ENCODE measurements around the gene DENND4A. TPM values are rescaled to one million over a fixed set of nuclear protein-coding genes. Genes with fewer than 3 reads are reported as not detected.

The DENND4A gene
- total and polyA plus RNA-seq, 9 of the 15 experiments (the other 6 are each of a cell fraction or from before 2014, with no cell fraction given) = 6.8 to 32.3 (median 19.9) TPM

- TF ChIP-seq GTF2A2 (tag; IDR thresholded peaks at IDR 0.05) (no peak), HNRNPH1 (optimal IDR thresholded peaks at IDR 0.05; ENCODE audit: low read depth, low read length) (no peak), ZNF518B (CRISPR knock-in tag; IDR thresholded peaks at IDR 0.05) (no peak), SAFB (IDR thresholded peaks at IDR 0.05; ENCODE audit: borderline replicate concordance, low read depth, low read length) (no peak), EGR1 (conservative IDR thresholded peaks at IDR 0.05) (no peak; the same call in 1 of the 2 replicates), MTA1 (IDR thresholded peaks at IDR 0.05; ENCODE audit: borderline replicate concordance) (peak; percentile 91), PREB (CRISPR knock-in tag; IDR thresholded peaks at IDR 0.05) (no peak), RBM34 (IDR thresholded peaks at IDR 0.05; ENCODE audit: borderline replicate concordance, insufficient read depth, low read length) (no peak), CLOCK (CRISPR knock-in tag; IDR thresholded peaks at IDR 0.05; ENCODE audit: borderline replicate concordance) (no peak), TCF7L2 (IDR thresholded peaks at IDR 0.05; ENCODE audit: low read depth, low read length) (no peak), POLR2A (conservative IDR thresholded peaks at IDR 0.05) (peak; percentile 73), ESRRB (CRISPR knock-in tag; IDR thresholded peaks at IDR 0.05; ENCODE audit: borderline replicate concordance) (no peak), ZNF695 (CRISPR knock-in tag; IDR thresholded peaks at IDR 0.05) (no peak), NKRF (IDR thresholded peaks at IDR 0.05; ENCODE audit: borderline replicate concordance) (peak; percentile 66; the same call in 1 of the 2 replicates), ZSCAN32 (CRISPR knock-in tag; IDR thresholded peaks at IDR 0.05) (no peak), CBX5 (IDR thresholded peaks at IDR 0.05; ENCODE audit: borderline replicate concordance, low read depth) (no peak), CREBBP (IDR thresholded peaks at IDR 0.05; ENCODE audit: low read depth, low read length) (no peak)
These were observed 45.5 kb upstream of the DENND4A start (continued) for GRCh38 chr15:65837301-65838294.
